ENCODE data around the gene ERF.

Gene ERF

DNA sequence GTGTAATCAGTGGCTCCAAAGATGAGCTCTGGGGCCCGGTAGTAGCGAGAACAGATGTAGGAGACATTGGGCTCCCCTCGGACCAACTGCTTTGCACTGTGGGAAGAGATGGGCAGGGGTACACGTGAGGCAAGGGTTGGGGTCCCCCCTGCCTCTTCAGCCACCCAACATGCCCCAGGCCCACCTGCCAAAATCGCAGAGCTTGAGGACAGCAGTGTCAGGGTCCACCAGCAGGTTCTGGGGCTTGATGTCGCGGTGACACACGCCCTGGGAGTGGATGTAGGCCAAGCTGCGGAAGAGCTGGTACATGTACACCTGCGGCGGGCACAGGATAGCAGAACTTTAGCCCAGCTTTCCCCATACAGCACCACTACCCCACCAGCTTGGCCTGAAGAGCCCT, 20.6 kb downstream of the ERF start:
- no peak for DNase-seq

DNA sequence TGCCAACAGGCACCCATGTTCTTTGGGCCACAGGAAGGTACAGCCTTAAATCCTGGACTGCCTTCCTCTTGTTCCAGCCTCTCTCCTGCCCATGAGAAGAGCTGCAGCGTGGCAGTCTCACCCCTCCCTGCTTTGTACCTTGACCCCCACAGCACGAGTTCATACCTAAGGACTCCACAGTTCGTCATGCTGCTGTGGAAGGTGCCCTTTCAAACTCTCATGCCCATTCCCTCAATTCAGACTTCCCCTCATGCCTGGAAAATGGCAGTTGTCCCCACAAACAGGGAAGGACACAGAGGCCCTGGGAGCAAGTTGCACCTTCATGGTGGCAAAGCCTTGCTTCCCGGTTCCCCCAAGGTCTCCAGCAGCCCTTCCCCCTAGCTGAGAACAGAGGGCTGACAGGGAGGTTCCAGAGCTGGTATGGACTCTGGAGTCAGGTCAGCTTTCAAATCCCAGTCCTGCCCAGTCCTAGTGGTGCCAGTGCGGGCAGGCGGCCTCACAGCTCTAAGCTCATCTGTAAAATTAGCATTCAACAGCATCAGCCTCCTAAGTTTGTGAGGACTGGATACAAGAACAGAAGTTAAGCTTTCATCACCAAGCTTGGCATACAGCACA, 21.1 kb downstream of the ERF start:
- DNase-seq: no peak

DNA sequence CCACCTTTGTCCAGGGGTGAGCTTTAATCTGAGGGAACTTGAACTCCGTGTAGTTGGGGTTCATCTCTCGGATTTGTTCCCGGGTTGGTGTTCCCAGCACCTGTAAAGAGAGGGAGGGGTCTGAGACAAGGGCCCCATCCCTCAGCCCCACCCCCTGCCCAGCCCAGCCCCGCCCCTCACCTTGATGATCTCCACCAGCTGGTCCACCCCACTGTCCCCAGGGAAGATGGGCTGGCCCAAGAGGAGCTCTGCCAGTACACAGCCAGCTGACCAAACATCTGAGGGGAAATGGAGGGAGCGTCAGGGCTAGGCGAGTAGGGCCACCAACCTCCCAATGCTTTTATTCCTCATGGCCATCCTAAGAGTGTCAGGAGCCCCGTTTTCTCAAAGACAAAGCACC, 21.8 kb downstream of the ERF start:
- DNase-seq: no peak

DNA sequence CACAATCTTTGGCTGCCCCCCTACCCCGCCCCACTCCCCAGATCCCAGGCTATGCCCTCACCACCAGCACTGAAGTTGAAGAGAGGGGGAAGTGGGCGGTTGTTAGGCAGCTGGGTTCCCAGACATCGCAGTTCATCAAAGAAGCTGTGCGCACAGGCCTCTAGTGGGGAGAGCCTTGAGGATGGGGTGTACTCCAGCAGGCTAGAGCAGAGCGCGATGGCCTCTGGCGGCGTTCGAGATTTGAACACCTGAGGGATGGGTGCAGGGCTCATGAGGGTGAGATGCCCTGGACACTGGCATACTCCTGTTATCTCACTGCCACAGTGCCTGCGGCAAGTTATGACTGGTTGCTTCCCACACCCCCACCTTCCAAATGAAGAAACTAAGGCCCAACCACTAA, 22.5 kb downstream of the ERF start:
- DNase-seq: no peak

DNA sequence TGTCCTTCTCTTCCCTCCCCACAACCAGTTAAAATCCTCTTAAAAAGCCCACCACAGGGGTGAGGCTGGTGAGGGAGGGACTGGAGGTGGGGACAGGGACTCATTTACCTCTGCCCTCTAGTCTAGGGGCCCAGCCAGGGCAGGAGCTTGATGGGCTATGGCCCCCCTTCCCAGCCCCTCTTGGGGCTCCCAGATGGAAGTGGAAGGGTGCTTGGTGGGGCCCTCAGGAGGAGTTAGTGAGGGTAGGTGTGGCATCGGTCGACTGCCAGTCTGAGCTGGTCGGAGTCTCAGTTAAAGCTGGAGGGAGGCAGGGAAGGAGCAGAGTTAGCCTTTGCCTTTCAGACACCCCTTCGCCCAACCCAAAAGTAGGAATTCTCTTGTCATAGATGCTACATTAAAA, 24.4 kb downstream of the ERF start:
- no peak for DNase-seq

DNA sequence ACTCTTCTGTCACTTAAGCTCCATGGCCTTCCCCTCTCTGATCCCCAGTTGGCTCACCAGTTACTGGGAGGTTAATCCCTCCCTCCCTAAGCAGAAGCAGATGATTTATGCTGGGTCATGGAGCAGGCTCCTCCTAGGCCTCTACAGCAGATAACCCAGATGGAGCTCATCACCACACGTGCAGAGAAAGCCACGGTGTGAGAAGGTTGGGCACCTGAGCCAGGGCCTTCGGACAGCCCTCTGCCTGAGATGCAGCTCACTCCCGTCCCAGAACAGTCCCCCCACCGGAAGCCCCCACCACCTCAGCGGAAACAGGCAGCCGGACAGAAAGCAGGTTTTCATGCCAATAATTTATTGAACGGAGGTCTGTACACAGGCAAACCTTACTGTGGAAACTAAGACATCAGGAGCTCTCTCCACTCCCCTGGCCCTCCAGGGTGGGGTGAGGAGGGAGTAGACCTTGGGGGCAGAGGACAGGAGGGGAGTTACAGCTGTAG, 25.0 kb downstream of the ERF start:
- no peak for DNase-seq

DNA sequence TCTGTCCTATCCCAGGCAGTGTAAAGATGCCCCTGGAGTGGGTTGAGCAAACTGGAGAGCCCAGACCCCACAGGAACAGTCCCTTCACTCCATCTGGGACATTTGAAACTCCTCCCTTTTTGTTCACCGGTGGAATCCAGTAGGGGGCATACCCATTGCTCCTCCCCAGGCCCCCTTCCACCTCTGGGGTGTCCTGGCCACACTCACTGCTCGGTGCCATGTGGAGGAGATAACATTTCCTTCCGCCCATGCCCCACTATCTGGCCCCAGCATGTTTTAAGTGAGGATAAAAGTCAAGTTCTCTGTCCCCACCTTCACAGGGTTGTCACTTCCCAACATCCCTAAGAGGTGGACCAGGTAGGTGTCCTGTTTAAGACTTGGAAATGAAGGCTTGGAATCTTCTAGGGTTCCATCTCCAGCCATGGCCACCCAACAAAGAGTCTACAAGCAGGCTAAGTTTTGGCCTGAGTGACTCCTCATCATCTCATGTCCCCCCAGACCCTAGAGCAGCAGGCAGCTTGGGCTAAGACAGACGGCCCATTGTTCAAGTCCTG, 25.6 kb downstream of the ERF start:
- DNase-seq: no peak

DNA sequence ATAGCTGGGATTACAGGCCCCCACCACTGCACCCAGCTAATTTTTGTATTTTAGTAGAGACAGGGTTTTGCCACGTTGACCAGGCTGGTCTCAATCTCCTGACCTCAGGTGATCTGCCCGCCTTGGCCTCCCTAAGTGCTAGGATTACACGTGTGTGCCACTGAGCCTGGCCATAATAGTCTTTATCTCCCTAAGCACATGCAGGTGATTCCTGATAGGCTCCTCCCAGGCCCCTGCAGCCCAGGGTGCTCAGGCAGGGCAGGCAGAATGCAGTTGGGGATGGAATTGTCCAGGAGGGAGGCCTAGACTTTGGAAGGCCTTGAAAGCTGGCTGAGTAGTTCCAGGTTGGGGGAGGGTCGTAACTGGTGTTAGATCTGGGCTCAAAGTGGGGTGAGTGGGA, 26.3 kb downstream of the ERF start:
- no peak for DNase-seq

DNA sequence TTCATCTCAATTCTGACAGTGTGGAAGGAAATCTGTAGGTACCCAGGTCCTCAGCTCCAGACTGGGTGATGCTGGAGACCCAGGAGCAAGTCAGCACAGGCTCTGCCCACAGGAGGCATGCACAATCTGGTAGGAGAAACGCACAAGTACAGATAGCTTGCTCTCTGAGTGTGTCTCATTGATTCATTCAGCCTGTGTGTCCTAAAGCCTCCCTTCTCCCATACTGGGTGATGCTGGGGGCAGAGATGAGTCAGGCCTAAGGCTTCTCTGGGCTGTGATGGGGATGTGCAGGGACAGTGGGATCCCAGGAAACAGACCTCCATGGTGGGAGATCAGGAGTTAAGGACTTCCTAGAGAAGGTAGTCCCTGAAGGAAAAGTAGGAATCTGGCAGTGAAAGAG, 28.0 kb downstream of the ERF start:
- no peak for DNase-seq

DNA sequence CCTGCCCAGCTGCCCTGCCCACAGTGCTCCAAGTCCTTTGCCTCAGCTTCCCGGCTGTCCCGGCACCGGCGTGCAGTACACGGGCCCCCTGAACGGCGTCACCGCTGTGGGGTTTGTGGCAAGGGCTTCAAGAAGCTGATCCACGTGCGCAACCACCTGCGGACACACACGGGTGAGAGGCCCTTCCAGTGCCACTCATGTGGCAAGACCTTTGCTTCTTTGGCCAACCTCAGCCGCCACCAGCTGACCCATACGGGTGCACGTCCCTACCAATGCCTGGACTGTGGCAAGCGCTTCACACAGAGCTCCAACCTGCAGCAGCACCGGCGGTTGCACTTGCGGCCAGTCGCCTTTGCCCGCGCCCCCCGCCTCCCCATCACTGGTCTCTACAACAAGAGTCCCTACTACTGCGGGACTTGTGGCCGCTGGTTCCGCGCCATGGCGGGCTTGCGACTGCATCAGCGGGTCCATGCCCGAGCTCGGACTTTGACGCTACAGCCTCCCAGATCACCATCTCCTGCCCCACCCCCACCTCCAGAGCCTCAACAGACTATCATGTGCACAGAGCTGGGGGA, 29.1 kb downstream of the ERF start:
- no peak for DNase-seq

DNA sequence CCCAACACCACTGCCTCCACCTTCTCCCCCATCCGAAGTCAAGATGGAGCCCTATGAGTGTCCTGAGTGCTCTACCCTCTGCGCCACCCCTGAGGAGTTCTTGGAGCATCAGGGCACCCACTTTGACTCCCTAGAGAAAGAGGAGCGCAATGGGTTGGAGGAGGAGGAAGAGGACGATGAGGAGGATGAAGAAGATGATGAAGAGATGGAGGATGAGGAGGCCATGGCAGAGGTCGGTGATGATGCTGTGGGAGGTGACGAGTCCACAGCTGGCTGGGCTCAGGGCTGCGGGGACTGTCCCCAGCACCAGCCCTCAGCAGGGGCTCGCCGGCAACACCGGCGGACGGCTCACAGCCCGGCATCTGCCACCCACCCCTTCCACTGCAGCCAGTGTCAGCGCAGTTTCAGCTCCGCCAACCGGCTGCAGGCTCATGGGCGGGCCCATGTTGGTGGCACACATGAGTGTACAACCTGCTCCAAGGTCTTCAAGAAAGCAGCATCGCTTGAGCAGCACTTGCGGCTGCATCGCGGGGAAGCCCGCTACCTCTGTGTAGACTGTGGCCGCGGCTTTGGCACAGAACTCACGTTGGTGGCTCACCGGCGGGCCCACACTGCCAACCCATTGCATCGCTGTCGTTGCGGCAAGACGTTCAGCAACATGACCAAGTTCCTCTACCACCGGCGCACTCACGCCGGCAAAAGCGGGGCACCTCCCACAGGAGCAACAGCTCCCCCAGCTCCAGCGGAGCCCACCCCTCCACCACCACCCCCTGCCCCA, 29.8 kb downstream of the ERF start:
- DNase-seq: no peak

DNA sequence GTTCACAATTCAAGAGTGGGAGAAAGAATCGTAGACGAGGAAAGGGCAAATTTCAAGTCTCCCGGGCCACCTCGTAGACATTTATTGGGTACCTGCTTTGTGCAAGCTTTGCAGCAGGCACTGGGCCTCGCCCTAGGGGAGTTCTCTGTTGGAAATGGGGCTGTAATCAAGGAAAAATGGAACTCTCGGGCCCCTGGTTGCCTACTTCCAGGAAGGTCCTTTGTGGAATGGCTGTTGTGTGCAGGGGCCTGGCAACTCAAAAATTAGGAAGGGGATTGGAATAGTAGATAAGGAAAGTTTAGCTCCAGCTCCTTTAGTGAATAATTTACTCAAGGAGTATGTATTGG, 34.2 kb downstream of the ERF start:
- no peak for DNase-seq

DNA sequence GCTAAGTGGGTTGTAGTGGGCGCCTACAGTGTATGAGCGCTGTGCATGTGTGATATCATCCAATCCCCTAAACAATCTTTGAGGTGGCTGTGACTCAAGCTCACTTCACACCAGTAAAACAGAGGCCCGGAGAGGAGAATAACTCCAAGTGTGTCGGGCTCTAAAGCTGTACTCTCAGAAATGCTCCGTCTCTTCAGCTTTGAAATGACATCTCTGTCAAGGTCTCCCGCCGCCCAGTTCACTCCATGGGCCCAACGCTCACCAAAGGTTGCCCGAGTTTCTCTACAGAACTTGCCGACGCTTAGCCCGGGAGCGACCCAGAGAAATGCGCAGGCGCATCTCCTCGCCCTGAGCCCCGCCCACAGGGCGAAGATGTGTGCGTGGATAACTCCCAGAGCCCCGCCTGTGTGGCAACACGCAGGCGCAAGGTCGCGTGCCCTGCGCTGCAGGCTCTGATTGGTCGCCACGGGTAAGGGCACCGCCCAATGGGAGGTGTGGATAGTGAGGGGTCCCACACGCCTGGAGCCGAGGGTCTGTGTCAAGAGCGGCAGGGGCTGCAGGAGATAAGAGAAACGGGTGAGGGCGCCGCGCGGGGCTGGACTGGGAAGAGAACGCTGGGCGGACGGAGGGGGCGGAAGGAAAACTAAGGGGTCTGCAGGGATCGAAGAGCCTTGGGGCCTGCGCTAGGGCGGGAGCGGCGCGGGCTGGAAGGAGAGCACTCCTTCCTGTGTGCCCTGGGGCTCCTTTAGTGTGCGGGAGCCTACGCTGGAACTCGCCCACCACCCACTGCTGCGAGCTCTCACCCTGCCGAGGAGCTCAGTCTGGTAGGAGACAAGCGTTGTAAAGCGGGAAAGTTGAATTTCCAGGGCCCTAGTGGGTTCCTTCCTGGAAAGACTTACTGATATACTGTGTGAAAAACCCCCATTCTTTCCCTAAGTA, 34.8 kb downstream of the ERF start, which contains the start of gene ZNF526:
Gene ZNF526, plus strand, starts transcription at position 501 of the 939 bp plus-strand sequence. CDS start 4,092 bp downstream, outside the sequence.
- peak; percentile 96 to 99 for DNase-seq

DNA sequence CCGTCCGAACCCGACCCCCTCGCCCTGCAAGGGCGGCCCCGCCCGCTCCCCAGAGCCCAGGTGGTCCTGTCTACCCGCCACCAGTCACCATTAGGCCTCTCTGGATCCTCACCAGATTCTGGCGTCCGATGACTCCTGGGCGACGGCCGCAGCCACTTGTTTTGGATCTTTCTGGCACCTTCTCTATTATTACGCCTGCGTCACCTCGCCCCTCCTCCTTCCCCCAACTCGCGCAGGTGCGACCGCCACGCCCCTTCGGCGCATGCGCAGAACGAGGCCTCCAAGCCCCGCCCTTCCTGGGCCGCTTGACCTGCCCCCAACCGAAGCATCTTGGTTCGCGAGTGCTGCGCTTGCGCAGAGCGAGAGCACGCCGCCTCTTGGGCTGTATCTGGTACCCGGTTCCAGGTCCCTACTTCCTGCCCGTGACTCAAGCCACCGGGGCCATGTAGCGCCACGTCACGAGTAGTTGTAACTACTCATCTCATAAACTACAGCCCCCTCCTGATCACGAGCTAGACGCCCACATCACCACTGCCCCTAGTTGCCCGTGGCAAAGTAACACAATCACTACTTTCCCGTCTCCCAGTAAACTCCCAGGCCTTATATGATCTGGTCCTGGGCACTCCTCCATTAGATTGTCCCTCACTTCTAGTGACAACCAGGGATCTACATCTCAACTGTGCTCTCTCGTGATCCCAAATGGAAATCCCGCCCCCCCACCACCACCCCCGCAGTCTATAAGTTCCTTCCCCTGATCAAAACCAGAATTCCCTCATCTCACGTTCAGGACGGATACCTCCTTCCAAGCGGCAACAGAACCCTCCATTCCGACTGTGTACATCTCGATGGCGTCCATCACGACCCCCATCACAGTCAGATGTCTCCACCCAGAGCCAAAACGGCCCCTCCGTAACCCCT, 37.1 kb downstream of the ERF start, which contains the start of gene DEDD2:
Gene DEDD2, minus strand, starts transcription at position 158 of the 918 bp plus-strand sequence. CDS start 670 bp downstream, outside the sequence.
- DNase-seq: peak; percentile 91 to 98

DNA sequence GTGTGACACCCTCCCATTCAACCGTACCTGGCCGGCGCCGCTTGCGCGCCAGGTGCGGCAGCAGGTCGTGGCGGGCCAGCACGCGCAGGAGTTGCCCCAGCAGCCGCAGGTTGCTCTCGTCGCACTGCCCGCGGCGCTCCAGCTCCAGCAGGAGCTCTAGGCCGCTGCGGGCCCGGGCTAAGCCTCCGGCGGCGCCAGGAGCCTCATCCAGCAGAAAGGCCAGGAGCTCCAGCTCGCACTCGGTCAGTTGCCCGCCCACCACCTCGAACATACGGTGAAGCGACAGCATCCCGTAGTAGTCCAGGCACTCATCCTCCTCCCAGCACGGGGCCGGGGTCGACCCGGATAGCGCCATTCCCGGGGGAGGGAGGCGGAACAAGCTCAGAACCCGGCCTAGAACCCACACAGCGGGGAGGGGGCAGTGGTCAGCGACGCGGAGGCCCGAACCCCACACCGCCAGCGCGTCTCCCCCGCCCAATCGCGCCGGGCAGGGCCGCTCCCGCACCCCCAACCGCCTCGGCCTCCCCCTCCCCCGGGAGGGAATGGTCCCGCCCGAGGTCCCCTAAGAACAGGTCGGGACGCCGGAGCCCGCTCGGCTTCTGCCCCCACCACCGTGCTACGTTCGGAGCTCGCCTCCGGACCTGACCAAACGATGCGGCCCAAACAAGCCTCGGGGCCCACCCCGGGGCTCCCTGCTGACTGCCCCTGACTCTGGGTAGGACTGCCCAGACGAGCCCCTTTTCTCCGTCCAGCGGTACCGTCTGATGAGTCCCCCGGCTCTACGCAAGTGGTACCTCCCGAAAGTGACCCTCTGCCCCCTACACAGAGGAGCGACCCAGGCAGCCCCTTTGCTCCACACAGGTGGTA, 38.0 kb downstream of the ERF start:
- peak; percentile 65 to 87 for DNase-seq

DNA sequence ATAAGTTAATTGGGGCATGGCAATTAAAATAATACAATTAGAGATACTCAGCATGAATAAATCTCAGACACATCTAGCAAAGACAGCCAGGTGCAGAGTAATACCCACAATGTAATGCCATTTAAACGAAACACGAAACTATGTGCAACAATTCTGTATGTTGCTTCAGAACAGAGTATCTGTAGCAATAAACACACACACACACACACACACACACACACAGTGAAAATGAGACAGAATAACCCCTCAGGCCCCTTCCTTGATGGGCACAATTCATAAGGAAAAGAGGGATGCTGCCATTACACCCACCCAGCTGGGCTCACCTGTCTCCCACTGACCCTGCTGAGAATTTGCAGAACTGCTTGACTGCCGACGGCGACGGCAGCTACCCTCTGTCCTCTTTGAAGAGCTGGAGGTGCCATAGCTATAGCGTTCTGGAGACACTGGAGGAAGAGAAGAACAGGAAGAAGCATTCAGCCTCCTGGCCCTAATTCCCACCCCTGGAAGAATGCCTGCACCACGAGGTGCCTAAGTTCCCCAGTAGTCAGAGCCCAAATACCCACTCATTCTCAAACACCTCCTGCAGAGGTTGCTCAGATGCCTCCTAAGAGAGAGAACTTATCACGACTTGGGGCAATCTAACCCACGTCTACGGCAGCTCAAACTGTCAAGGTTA, 40.0 kb downstream of the ERF start:
- DNase-seq: no peak

DNA sequence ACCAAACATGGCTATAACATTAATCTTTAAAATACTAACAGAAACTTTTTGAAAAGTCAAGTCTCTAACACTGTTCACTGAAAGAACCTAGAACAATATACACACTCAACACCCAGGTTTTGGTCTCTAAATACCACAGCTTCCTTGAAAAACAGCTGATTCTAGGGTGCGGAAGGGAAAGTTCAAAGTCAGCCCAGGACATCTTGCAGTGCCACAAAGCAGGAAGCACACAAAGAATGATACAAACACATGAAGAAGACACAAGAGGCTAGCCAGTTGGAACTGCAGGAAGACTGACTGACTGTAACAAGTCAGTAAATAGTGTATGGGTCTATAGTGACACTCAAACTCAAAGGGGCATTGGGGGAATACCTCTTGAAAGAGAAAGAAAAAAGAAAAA, 42.0 kb downstream of the ERF start:
- DNase-seq: no peak

DNA sequence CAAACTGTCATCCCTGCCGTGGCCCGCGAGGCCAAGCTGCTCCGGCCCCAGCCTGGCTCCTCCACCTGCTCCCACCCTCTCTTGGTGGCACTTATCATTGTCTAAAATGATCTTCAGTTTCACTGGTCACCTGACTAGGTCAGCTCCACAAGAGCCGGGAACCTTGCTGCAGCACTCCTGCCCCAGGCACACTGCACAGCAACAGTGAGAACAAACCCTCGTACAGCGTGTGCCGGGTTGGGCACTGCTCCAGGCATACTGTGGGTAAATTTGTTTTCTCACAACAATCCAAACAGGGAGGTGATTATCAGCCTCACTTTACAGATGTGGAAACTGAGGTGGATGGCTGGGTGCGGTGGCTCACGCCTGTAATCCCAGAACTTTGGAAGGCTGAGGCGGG, 46.3 kb downstream of the ERF start:
- DNase-seq: no peak

DNA sequence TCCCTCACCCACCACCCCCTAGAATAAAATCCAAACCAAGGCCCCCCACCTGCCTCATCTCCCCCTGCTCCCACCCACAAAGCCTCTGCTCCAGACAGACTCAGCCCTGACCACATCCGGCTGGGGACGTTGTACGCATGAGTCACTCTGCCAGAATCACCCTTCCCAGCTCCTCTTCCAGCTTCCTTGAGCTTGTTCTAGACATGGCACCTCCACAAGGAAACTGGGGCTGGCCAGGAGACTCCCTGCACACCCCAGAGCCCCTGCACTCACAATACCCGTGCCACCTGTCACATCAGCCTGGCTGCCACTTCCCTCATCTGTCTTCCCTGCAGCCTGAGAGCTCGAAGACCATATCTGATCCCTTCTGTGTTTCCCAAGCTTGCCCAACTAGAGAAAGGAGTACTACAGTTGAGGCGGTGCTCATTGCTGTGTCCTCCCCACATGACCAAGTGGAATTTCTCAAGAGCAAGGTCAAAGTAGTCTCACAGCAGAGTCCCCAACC, 47.1 kb downstream of the ERF start:
- DNase-seq: no peak

Measured in NCI-H526 (cell line).